ENCODE measurements around the gene AQP3. TPM values are rescaled to one million over a fixed set of nuclear protein-coding genes. Genes with fewer than 3 reads are reported as not detected.

AQP3 gene
- total RNA-seq: 0.36 TPM in 1 of 2 replicates, not detected in the other

GRCh38 chr9:33446946-33447798 is at the start of gene AQP3:
TSS of gene AQP3 (minus strand) at chr9:33447593. CDS start at chr9:33447530, 63 bp downstream.

GRCh38 chr9:33473643-33474352 is 26.4 kb upstream of the AQP3 start, which contains the start of gene NOL6:
TSS of gene NOL6 (minus strand) at chr9:33473924. CDS start at chr9:33473842, 82 bp downstream.

DNA sequence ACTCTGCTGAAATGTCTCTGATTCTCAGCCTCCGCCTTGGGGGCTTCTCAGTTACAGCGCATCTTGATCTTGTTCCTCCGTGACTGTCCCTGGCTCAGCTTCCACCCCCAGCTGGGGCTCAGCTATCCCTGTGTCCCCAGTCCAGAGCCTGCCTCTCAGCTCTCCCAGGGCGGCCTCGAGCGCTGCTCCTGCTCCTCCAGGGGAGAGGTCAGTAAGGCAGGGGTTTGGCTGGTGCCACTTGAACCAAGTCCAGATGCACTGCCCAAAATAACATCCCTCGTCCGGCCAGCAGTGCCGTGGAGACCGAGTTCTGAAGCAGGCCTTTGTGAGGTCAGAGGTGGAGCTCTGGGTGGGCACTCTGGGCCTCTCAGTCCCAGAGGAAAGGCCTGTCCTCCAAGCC is 45.0 kb downstream of the AQP3 start, which contains the start of gene AQP7:
TSS of gene AQP7 (minus strand) at position 198 of the 400 bp plus-strand sequence. CDS start 1,306 bp downstream, outside the sequence.

Small RNA genes lying within 50 kb of the gene (small RNA-seq; reads per million reads assigned to genes)
- gene AL356218.2 (not detected), gene MIR6851 (not detected)

Other genes with a start within 250 kb of the AQP3 start
- gene SPINK4, start 207.4 kb downstream of the AQP3 start, total RNA-seq: not detected in 2 replicates
- 57.5 and 58.1 TPM in 2 replicates for gene BAG1, start 182.9 kb downstream of the AQP3 start, total RNA-seq
- gene CHMP5, start 182.5 kb downstream of the AQP3 start, total RNA-seq: 73.2 and 77.4 TPM in 2 replicates
- gene NFX1, start 157.1 kb downstream of the AQP3 start, total RNA-seq: 24.6 and 27.1 TPM in 2 replicates
- 0.13 TPM in 1 of 2 replicates, not detected in the other for gene AQP7, start 45.0 kb downstream of the AQP3 start, total RNA-seq
- gene NOL6, start 26.3 kb upstream of the AQP3 start, total RNA-seq: 35.2 and 35.7 TPM in 2 replicates
- 2.7 and 4.7 TPM in 2 replicates for gene ANKRD18B, start 76.7 kb upstream of the AQP3 start, total RNA-seq